SK-N-SH (cell line): ENCODE measurements around the gene LRCOL1. TPM values are rescaled to one million over a fixed set of nuclear protein-coding genes. Genes with fewer than 3 reads are reported as not detected.

Experiments used
- CTCF ChIA-PET: fragments of 300-600, 350-600 bp; formaldehyde crosslinking; extraction: SDS; loops from one replicate; lab custom pipeline; 2021; lab: Yijun Ruan, JAX
- POLR2A ChIA-PET: fragments of 350-600 bp; sonication (Branson Sonifier 250); formaldehyde crosslinking; extraction: SDS; loops from one replicate; lab custom pipeline; 2020; ENCODE audit warnings: antibody characterized with exemption, inconsistent platforms; lab: Yijun Ruan, JAX
- DNase-seq: peaks from one replicate; pipeline ENCODE4 v3.0.0; 2012
- H2AFZ ChIP-seq: fragments of 200-600 bp; sonication (generic); 2 replicates; pipeline ENCODE4 v1.8.1; 2016; ENCODE audit warnings: antibody characterized with exemption, mild to moderate bottlenecking, low read depth
- H3F3A ChIP-seq: fragments of 200-600 bp; sonication (generic); replicated peaks from 2 replicates; pipeline ENCODE3; 2016; ENCODE audit warnings: antibody characterized with exemption, mild to moderate bottlenecking; ENCODE audit not compliant: insufficient read depth
- H3K27ac ChIP-seq, 2 experiments: fragments of 200-500 bp in 1 of 2; fragments of 200-600 bp in 1 of 2; sonication (Bioruptor generic) in 1 of 2; sonication (generic), shearing (Covaris generic) in 1 of 2; 2 replicates each; pipeline versions ENCODE4 v1.5.1 to v1.6.1; 2014 to 2016; ENCODE audit warnings: low read depth in 2 of 2, inconsistent platforms in 1 of 2, low read length in 1 of 2, mild to moderate bottlenecking in 1 of 2, mixed read lengths in 1 of 2
- H3K27me3 ChIP-seq: fragments of 200-600 bp; sonication (generic), shearing (Covaris generic); 2 replicates; pipeline ENCODE4 v1.6.1; 2016; ENCODE audit warnings: mixed run types; ENCODE audit not compliant: insufficient read depth
- H3K36me3 ChIP-seq, 2 experiments: fragments of 200-500 bp in 1 of 2; fragments of 200-600 bp in 1 of 2; sonication (Bioruptor generic) in 1 of 2; sonication (generic) in 1 of 2; replicated peaks in 1 of 2; 2 replicates each; pipeline versions ENCODE3 to v1.5.1; 2014 to 2016; ENCODE audit warnings: low read length in 1 of 2, mild to moderate bottlenecking in 1 of 2; ENCODE audit not compliant: insufficient read depth in 2 of 2, control insufficient read depth in 1 of 2
- H3K4me1 ChIP-seq, 2 experiments: fragments of 200-500 bp in 1 of 2; fragments of 200-600 bp in 1 of 2; sonication (Bioruptor generic) in 1 of 2; sonication (generic), shearing (Covaris generic) in 1 of 2; 2 replicates each; pipeline versions ENCODE4 v1.5.1 to v1.6.1; 2014 to 2016; ENCODE audit warnings: low read depth in 1 of 2, low read length in 1 of 2, mixed run types in 1 of 2; ENCODE audit not compliant: insufficient read depth in 2 of 2, control insufficient read depth in 1 of 2
- H3K4me2 ChIP-seq: fragments of 200-600 bp; sonication (generic), shearing (Covaris generic); 2 replicates; pipeline ENCODE4 v1.6.1; 2017; ENCODE audit warnings: mixed run types
- H3K4me3 ChIP-seq, 2 experiments: fragments of 200-500 bp in 1 of 2; fragments of 200-600 bp in 1 of 2; sonication (Bioruptor generic) in 1 of 2; sonication (generic), shearing (Covaris generic) in 1 of 2; 2 replicates each; pipeline versions ENCODE4 v1.5.1 to v1.8.1; 2014 to 2016; ENCODE audit warnings: low read depth in 2 of 2, inconsistent platforms in 1 of 2, low read length in 1 of 2, mild to moderate bottlenecking in 1 of 2, mixed read lengths in 1 of 2, moderate library complexity in 1 of 2
- H3K79me2 ChIP-seq: fragments of 200-600 bp; sonication (generic); 2 replicates; pipeline ENCODE4 v1.8.1; 2017; ENCODE audit warnings: mild to moderate bottlenecking; ENCODE audit not compliant: insufficient read depth
- H3K9ac ChIP-seq: fragments of 200-600 bp; sonication (generic); 2 replicates; pipeline ENCODE4 v1.6.1; 2017; ENCODE audit warnings: mixed run types
- H3K9me2 ChIP-seq: fragments of 200-600 bp; sonication (generic); 2 replicates; pipeline ENCODE4 v1.6.1; 2017; ENCODE audit warnings: mixed run types
- H3K9me3 ChIP-seq: fragments of 200-600 bp; sonication (generic); 2 replicates; pipeline ENCODE4 v1.6.1; 2017; ENCODE audit warnings: mixed run types, mild to moderate bottlenecking, moderate library complexity
- H4K20me1 ChIP-seq: fragments of 200-600 bp; sonication (generic); 2 replicates; pipeline ENCODE4 v1.6.1; 2017; ENCODE audit warnings: mild to moderate bottlenecking, mixed run types; ENCODE audit not compliant: insufficient read depth
- CHD2 ChIP-seq: fragments of 150-350 bp; IDR thresholded peaks from 2 replicates; pipeline ENCODE4 v1.6.1; 2018; ENCODE audit warnings: low read length; ENCODE audit not compliant: partially characterized antibody
- EP300 ChIP-seq, 2 experiments: IDR thresholded peaks; 2 replicates each; pipeline versions ENCODE4 v1.4.0 to v1.6.1; 2012; ENCODE audit warnings: borderline replicate concordance in 1 of 2, low read depth in 1 of 2, low read length in 1 of 2
- FOSL2 ChIP-seq: IDR thresholded peaks from 2 replicates; pipeline ENCODE4 v1.4.0; 2012; ENCODE audit warnings: low read depth, mild to moderate bottlenecking, moderate library complexity, borderline replicate concordance
- FOXJ3 ChIP-seq: sonication (generic); formaldehyde crosslinking; IDR thresholded peaks from 2 replicates; pipeline ENCODE4 v1.5.1; 2020; ENCODE audit warnings: mild to moderate bottlenecking, missing genetic modification reagents
- GABPA ChIP-seq: IDR thresholded peaks from 2 replicates; pipeline ENCODE4 v1.4.0; 2012; ENCODE audit warnings: low read depth, mild to moderate bottlenecking
- GATA2 ChIP-seq: sonication (generic); formaldehyde crosslinking; IDR thresholded peaks from 2 replicates; pipeline ENCODE4 v1.5.0; 2020; ENCODE audit warnings: mild to moderate bottlenecking, missing genetic modification reagents
- JUND ChIP-seq: IDR thresholded peaks from 2 replicates; pipeline ENCODE4 v1.4.0; 2012
- NFIC ChIP-seq: IDR thresholded peaks from 2 replicates; pipeline ENCODE4 v1.4.0; 2012; ENCODE audit warnings: borderline replicate concordance
- NRF1 ChIP-seq: IDR thresholded peaks from 2 replicates; pipeline ENCODE4 v1.6.1; 2012; ENCODE audit warnings: low read depth, mild to moderate bottlenecking, low read length
- RCOR1 ChIP-seq: fragments of 150-350 bp; IDR thresholded peaks from 2 replicates; pipeline ENCODE4 v1.6.1; 2017; ENCODE audit warnings: antibody characterized with exemption, low read length
- RXRA ChIP-seq: IDR thresholded peaks from 2 replicates; pipeline ENCODE4 v1.4.0; 2012; ENCODE audit warnings: low read depth, mild to moderate bottlenecking, borderline replicate concordance
- TAF1 ChIP-seq: IDR thresholded peaks from 2 replicates; pipeline ENCODE4 v1.6.1; 2012; ENCODE audit warnings: low read depth, mild to moderate bottlenecking, low read length, moderate library complexity, borderline replicate concordance
- YY1 ChIP-seq: IDR thresholded peaks from 2 replicates; pipeline ENCODE4 v1.4.0; 2012; ENCODE audit warnings: low read depth, mild to moderate bottlenecking
- WGBS: methylation state at CpG from one replicate; pipeline ENCODE4 v1.1.6; 2017; ENCODE audit warnings: low lambda C conversion rate; 5-methylcytosine and 5-hydroxymethylcytosine counted together
- polyA plus RNA-seq, 3 experiments: library from polyadenylated mRNA; depleted of rRNA; stranded (reverse); fragments of >200 nt; gene quantifications; 2 replicates each; pipeline ENCODE4 v1.2.3, GENCODE V29; 2012
- TF ChIP-seq, protein P1 (sequence below): IDR thresholded peaks from 2 replicates; pipeline ENCODE4 v1.6.1; 2012; ENCODE audit warnings: mild to moderate bottlenecking, low read depth, low read length, moderate library complexity
- TF ChIP-seq, protein P2 (sequence below): fragments of 200-600 bp; sonication (generic); IDR thresholded peaks from 2 replicates; pipeline ENCODE4 v1.6.1; 2017; ENCODE audit warnings: antibody characterized with exemption, mild to moderate bottlenecking, moderate library complexity
- TF ChIP-seq, protein P3 (sequence below): fragments of 150-350 bp; IDR thresholded peaks from 2 replicates; pipeline ENCODE4 v1.6.1; 2017; ENCODE audit warnings: antibody characterized with exemption, low read length, low read depth, borderline replicate concordance

The LRCOL1 gene
- polyA plus RNA-seq, 1 of the 3 experiments (the other 2 are of a cell fraction): 1.1 TPM

DNA sequence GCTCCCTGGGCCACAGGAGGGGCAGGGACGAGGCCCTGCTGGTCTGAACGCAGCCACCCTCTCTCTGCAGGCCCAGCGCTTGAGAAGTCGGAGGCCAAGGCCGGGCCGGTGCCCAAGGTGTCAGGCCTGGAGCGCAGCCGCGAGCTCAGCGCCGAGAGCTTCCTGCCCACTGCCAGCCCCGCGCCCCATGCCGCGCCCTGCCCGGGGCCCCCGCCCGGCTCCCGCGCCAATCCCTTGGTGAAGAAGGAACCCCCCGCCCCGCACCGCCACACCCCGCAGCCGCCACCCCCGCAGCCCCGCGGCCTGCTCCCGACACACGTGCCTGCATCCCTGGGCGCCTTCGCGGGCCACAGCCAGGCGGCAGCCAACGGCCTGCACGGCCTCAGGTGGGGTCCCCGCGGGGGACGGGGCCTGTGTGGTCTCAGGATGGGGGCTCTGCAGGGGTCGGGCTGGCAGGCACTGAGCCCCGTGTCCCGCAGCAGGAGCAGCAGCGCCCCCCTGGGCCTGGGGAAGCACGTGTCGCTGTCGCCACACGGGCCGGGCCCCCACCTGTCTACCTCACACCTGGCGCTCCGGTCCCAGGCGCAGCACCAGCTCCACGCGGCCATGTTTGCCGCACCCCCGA, 40.4 kb downstream of the LRCOL1 start (continued):
- TF ChIP-seq, protein P1, sequence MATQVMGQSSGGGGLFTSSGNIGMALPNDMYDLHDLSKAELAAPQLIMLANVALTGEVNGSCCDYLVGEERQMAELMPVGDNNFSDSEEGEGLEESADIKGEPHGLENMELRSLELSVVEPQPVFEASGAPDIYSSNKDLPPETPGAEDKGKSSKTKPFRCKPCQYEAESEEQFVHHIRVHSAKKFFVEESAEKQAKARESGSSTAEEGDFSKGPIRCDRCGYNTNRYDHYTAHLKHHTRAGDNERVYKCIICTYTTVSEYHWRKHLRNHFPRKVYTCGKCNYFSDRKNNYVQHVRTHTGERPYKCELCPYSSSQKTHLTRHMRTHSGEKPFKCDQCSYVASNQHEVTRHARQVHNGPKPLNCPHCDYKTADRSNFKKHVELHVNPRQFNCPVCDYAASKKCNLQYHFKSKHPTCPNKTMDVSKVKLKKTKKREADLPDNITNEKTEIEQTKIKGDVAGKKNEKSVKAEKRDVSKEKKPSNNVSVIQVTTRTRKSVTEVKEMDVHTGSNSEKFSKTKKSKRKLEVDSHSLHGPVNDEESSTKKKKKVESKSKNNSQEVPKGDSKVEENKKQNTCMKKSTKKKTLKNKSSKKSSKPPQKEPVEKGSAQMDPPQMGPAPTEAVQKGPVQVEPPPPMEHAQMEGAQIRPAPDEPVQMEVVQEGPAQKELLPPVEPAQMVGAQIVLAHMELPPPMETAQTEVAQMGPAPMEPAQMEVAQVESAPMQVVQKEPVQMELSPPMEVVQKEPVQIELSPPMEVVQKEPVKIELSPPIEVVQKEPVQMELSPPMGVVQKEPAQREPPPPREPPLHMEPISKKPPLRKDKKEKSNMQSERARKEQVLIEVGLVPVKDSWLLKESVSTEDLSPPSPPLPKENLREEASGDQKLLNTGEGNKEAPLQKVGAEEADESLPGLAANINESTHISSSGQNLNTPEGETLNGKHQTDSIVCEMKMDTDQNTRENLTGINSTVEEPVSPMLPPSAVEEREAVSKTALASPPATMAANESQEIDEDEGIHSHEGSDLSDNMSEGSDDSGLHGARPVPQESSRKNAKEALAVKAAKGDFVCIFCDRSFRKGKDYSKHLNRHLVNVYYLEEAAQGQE: no peak
- TF ChIP-seq GABPA: no peak
- TF ChIP-seq, protein P2, sequence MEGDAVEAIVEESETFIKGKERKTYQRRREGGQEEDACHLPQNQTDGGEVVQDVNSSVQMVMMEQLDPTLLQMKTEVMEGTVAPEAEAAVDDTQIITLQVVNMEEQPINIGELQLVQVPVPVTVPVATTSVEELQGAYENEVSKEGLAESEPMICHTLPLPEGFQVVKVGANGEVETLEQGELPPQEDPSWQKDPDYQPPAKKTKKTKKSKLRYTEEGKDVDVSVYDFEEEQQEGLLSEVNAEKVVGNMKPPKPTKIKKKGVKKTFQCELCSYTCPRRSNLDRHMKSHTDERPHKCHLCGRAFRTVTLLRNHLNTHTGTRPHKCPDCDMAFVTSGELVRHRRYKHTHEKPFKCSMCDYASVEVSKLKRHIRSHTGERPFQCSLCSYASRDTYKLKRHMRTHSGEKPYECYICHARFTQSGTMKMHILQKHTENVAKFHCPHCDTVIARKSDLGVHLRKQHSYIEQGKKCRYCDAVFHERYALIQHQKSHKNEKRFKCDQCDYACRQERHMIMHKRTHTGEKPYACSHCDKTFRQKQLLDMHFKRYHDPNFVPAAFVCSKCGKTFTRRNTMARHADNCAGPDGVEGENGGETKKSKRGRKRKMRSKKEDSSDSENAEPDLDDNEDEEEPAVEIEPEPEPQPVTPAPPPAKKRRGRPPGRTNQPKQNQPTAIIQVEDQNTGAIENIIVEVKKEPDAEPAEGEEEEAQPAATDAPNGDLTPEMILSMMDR: no peak
- TF ChIP-seq JUND: no peak
- TF ChIP-seq, all 33 proteins: peak for 0

DNA sequence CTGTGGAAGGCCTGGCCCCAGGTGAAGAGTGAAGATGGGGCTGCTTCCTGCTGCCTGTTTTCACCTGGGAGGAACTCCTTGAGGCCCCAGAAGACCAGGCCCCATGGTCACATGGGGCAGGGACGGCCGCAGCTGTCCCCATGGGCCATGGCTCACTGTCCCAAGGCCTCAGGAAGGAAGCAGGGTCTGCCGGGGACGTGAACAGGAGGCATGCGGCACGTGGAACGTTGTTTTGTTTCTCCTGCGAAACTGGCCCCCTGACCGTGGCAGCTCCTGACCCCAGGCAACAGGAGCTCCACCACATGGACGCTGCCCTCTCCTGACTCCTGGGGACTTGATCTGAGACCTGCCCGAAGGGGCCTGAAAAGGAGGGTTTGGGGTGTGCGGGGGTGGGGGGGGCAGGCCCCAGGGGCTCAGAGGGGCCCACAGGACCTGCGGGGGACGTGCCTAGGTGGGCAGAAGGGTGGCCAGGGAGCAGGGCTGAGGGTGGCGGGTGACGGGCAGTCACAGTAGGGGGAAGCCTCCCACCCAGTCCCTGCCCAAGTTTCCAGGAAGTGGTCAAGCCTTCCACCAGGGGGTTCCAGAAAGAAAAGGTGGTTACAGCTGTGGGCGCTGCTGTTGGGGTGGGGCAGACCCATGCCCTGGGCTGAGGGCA, 41.4 kb downstream of the LRCOL1 start:
- ChIA-PET CTCF (interaction anchor here (0.6 to 2.6 kb wide), 7 partner anchors 8 to 294 kb away, joined by 3 to 13 read pairs (median 4); no protein-coding TSS in a partner anchor), POLR2A (no interaction called here)
- H3K4me2 ChIP-seq: no peak overlapping the region
- H3K27ac ChIP-seq: no peak overlapping the region
- no peak overlapping the region for H3K9ac ChIP-seq
- no peak overlapping the region for H2AFZ ChIP-seq
- no peaks in the 10 kb centered on the region for H3K9me2 ChIP-seq
- peaks cover 0 to 46% of the 10 kb centered on the region in 2 experiments for H3K36me3 ChIP-seq
- DNase-seq: no peak
- no peaks in the 10 kb centered on the region for H3F3A ChIP-seq
- H3K79me2 ChIP-seq: peaks cover 5% of the 10 kb centered on the region; the same call in 1 of the 2 replicates
- peaks cover 19% of the 10 kb centered on the region; the same call in 1 of the 2 replicates for H4K20me1 ChIP-seq
- no peaks in the 10 kb centered on the region for H3K4me1 ChIP-seq
- no peaks in the 10 kb centered on the region for H3K27me3 ChIP-seq
- WGBS: 90% methylated on average over 17 of the region's 17 CpGs
- H3K4me3 ChIP-seq: no peak overlapping the region
- H3K9me3 ChIP-seq: no peaks in the 10 kb centered on the region
- TF ChIP-seq CHD2 (no peak), FOSL2 (no peak), NFIC (no peak), RCOR1 (no peak), TAF1 (no peak), NRF1 (no peak), GATA2 (CRISPR knock-in tag) (no peak), FOXJ3 (no peak), YY1 (no peak), EP300 (IDR thresholded peaks at IDR 0.05; ENCODE audit: borderline replicate concordance in 1 of 2, low read depth in 1 of 2, low read length in 1 of 2) (no peak), GABPA (no peak), RXRA (no peak)
- TF ChIP-seq, protein P1: no peak
- TF ChIP-seq, protein P2: no peak
- TF ChIP-seq, protein P3, sequence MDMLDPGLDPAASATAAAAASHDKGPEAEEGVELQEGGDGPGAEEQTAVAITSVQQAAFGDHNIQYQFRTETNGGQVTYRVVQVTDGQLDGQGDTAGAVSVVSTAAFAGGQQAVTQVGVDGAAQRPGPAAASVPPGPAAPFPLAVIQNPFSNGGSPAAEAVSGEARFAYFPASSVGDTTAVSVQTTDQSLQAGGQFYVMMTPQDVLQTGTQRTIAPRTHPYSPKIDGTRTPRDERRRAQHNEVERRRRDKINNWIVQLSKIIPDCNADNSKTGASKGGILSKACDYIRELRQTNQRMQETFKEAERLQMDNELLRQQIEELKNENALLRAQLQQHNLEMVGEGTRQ: no peak
